Neural progenitor cell (in vitro differentiated cells): ENCODE measurements around the gene OSBP. TPM values are rescaled to one million over a fixed set of nuclear protein-coding genes. Genes with fewer than 3 reads are reported as not detected.

ENCODE experiments used
- DNase-seq: peaks from one replicate; pipeline ENCODE4 v3.0.0-alpha.2; 2016; ENCODE audit warnings: low spot score
- H2AFZ ChIP-seq: fragments of 200-600 bp; sonication (generic); replicated peaks from 2 replicates; pipeline ENCODE4 v1.6.1; 2016; ENCODE audit warnings: antibody characterized with exemption
- H3F3A ChIP-seq: fragments of 200-600 bp; sonication (generic); 2 replicates; pipeline ENCODE4 v1.6.1; 2016; ENCODE audit warnings: antibody characterized with exemption, low read depth
- H3K27ac ChIP-seq: fragments of 200-600 bp; sonication (generic); 2 replicates; pipeline ENCODE4 v1.5.1; 2016; ENCODE audit warnings: mild to moderate bottlenecking
- H3K27me3 ChIP-seq: fragments of 200-600 bp; sonication (generic); 2 replicates; pipeline ENCODE4 v1.6.1; 2016; ENCODE audit warnings: mild to moderate bottlenecking, moderate library complexity
- H3K36me3 ChIP-seq: fragments of 200-600 bp; sonication (generic); 2 replicates; pipeline ENCODE4 v1.5.1; 2016
- H3K4me1 ChIP-seq: fragments of 200-600 bp; sonication (generic); 2 replicates; pipeline ENCODE4 v1.6.1; 2016; ENCODE audit warnings: mixed run types
- H3K4me2 ChIP-seq: fragments of 200-600 bp; sonication (generic); 2 replicates; pipeline ENCODE4 v1.6.1; 2016
- H3K4me3 ChIP-seq: fragments of 200-600 bp; sonication (generic); 2 replicates; pipeline ENCODE4 v1.5.1; 2016
- H3K79me2 ChIP-seq: fragments of 200-600 bp; sonication (generic); 2 replicates; pipeline ENCODE4 v1.6.1; 2016; ENCODE audit warnings: low read depth
- H3K9ac ChIP-seq: fragments of 200-600 bp; sonication (generic); 2 replicates; pipeline ENCODE4 v1.6.1; 2016
- H3K9me3 ChIP-seq: fragments of 200-600 bp; sonication (generic); 2 replicates; pipeline ENCODE4 v1.5.1; 2016; ENCODE audit warnings: low read depth
- H4K20me1 ChIP-seq: fragments of 200-600 bp; sonication (generic); 2 replicates; pipeline ENCODE4 v1.6.1; 2016; ENCODE audit warnings: low read depth
- H3K27ac Mint-ChIP-seq: 3 replicates; pipeline ENCODE4 v1.8.0; 2021; ENCODE audit warnings: mixed read lengths
- H3K27me3 Mint-ChIP-seq: 2 replicates; pipeline ENCODE4 v1.8.0; 2022; ENCODE audit warnings: low read depth, mild to moderate bottlenecking, inconsistent platforms, moderate library complexity, mixed read lengths; ENCODE audit not compliant: insufficient read depth
- H3K36me3 Mint-ChIP-seq: 3 replicates; pipeline ENCODE4 v1.8.0; 2021; ENCODE audit warnings: mixed read lengths
- H3K4me1 Mint-ChIP-seq: 3 replicates; pipeline ENCODE4 v1.8.0; 2021; ENCODE audit warnings: mixed read lengths
- H3K4me3 Mint-ChIP-seq: 3 replicates; pipeline ENCODE4 v1.8.0; 2021; ENCODE audit warnings: mild to moderate bottlenecking, moderate library complexity, mixed read lengths
- H3K9me3 Mint-ChIP-seq: 3 replicates; pipeline ENCODE4 v1.8.0; 2020; ENCODE audit warnings: mixed read lengths
- EZH2 ChIP-seq: fragments of 200-600 bp; sonication (generic); IDR thresholded peaks from 2 replicates; pipeline ENCODE4 v1.6.1; 2017; ENCODE audit warnings: antibody characterized with exemption, mild to moderate bottlenecking, moderate library complexity
- EZH2phosphoT487 ChIP-seq: fragments of 200-600 bp; sonication (generic); IDR thresholded peaks from 2 replicates; pipeline ENCODE4 v1.6.1; 2017; ENCODE audit warnings: antibody characterized with exemption
- total RNA-seq: library from RNA; depleted of rRNA; stranded (reverse); fragments of >200 nt; gene quantifications from 2 replicates; pipeline ENCODE4 v1.2.3, GENCODE V29; 2015; ENCODE audit warnings: low replicate concordance
- TF ChIP-seq, protein P1 (sequence below): fragments of 200-600 bp; sonication (generic); IDR thresholded peaks from 2 replicates; pipeline ENCODE4 v1.5.1; 2017; ENCODE audit warnings: antibody characterized with exemption, mild to moderate bottlenecking

The OSBP gene, protein sequence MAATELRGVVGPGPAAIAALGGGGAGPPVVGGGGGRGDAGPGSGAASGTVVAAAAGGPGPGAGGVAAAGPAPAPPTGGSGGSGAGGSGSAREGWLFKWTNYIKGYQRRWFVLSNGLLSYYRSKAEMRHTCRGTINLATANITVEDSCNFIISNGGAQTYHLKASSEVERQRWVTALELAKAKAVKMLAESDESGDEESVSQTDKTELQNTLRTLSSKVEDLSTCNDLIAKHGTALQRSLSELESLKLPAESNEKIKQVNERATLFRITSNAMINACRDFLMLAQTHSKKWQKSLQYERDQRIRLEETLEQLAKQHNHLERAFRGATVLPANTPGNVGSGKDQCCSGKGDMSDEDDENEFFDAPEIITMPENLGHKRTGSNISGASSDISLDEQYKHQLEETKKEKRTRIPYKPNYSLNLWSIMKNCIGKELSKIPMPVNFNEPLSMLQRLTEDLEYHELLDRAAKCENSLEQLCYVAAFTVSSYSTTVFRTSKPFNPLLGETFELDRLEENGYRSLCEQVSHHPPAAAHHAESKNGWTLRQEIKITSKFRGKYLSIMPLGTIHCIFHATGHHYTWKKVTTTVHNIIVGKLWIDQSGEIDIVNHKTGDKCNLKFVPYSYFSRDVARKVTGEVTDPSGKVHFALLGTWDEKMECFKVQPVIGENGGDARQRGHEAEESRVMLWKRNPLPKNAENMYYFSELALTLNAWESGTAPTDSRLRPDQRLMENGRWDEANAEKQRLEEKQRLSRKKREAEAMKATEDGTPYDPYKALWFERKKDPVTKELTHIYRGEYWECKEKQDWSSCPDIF
- total RNA-seq, result 20.1 and 22.7 TPM in 2 replicates

DNA sequence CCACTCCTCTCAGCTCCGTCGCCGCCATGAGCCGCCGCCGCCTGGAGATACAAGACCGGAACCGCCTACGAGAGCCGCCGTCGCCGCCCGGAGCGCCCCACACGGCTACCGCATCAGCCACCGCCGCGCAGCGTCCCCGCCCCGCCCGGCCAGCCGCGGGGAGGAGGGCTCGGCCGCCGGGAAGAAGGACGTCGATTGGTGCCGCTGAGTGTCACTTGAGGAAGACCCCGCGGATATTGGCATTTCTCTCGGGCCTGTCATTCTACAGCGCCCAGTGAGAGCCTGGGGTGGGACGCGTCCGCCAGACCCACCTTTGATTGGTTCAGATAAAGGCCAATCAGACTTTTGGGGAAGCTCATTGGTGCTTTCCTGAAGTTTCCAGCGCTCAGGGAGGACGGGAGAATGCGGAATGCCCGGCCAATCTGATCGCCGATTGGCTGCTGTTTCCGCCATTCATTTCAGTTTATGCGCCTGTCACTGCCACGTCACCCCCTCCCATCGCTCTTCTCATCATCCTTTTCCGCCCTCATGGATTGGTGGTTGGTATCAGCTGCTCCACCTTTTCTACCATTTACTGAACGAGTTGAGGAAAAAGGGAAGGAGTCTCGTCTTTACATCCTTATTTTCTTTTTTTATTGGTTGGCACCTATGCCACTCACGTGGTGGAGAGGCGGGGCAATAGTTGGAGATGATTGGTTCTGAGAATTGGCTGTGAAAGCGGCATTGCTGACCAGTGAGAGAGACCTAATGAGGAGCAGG is at the start of gene OSBP:
Gene OSBP (minus strand): TSS at position 138 of the 759 bp plus-strand sequence. CDS start 110 bp downstream, at position 28.
- Mint-ChIP-seq H3K9me3 (no peaks in the 10 kb centered on the region), H3K36me3 (no peaks in the 10 kb centered on the region), H3K4me1 (peaks cover 33% of the 10 kb centered on the region), H3K27me3 (peaks cover 5% of the 10 kb centered on the region), H3K27ac (peak within 1 kb of the TSS; percentile 92), H3K4me3 (peak within 1 kb of the TSS; percentile 93)
- no peaks in the 10 kb centered on the region for H3K36me3 ChIP-seq
- H3K9me3 ChIP-seq, result no peaks in the 10 kb centered on the region
- H2AFZ ChIP-seq, result peak within 1 kb of the TSS; percentile 78
- H3F3A ChIP-seq, result peaks cover 13% of the 10 kb centered on the region
- no peaks in the 10 kb centered on the region for H3K27me3 ChIP-seq
- DNase-seq, result peak; percentile 98
- peaks cover 43% of the 10 kb centered on the region for H3K79me2 ChIP-seq
- peak within 1 kb of the TSS; percentile 86 for H3K4me2 ChIP-seq
- peaks cover 37% of the 10 kb centered on the region for H4K20me1 ChIP-seq
- peak within 1 kb of the TSS; percentile 77 for H3K27ac ChIP-seq
- no peak for TF ChIP-seq EZH2
- TF ChIP-seq, protein P1, sequence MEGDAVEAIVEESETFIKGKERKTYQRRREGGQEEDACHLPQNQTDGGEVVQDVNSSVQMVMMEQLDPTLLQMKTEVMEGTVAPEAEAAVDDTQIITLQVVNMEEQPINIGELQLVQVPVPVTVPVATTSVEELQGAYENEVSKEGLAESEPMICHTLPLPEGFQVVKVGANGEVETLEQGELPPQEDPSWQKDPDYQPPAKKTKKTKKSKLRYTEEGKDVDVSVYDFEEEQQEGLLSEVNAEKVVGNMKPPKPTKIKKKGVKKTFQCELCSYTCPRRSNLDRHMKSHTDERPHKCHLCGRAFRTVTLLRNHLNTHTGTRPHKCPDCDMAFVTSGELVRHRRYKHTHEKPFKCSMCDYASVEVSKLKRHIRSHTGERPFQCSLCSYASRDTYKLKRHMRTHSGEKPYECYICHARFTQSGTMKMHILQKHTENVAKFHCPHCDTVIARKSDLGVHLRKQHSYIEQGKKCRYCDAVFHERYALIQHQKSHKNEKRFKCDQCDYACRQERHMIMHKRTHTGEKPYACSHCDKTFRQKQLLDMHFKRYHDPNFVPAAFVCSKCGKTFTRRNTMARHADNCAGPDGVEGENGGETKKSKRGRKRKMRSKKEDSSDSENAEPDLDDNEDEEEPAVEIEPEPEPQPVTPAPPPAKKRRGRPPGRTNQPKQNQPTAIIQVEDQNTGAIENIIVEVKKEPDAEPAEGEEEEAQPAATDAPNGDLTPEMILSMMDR, result no peak
- no peak for TF ChIP-seq EZH2phosphoT487
- H3K4me1 ChIP-seq, result peaks cover 19% of the 10 kb centered on the region
- H3K9ac ChIP-seq, result peak within 1 kb of the TSS; percentile 82
- peak within 1 kb of the TSS; percentile 96 for H3K4me3 ChIP-seq

DNA sequence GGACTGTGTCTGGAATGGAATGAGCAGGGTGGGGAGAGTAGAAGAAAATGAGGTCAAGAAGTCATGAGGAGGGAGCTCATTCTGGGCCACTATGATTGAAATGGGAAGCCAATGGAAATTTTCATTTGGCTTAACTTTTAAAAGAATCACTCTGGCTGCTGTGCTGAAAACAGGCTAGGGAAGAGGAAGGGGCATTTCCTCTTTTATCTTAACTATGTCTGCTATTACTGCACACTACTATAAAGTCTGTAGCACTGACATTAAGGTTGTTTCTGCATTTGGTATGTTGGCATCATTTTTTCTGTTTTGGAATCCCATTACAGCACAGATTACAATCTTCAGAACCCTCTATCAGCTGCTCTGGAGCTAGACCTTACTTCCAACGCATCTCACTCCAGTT is 45.0 kb upstream of the OSBP start:
- TF ChIP-seq, protein P1, result no peak
- TF ChIP-seq EZH2phosphoT487, result no peak
- no peak for TF ChIP-seq EZH2
- no peak overlapping the region for H3K27ac ChIP-seq
- H3K27me3 Mint-ChIP-seq, result no peaks in the 10 kb centered on the region
- no peak for DNase-seq
- no peaks in the 10 kb centered on the region for H3K9me3 ChIP-seq
- no peaks in the 10 kb centered on the region for H3K9me3 Mint-ChIP-seq
- H3F3A ChIP-seq, result no peaks in the 10 kb centered on the region
- peaks cover 29% of the 10 kb centered on the region for H3K36me3 ChIP-seq
- H3K36me3 Mint-ChIP-seq, result peaks cover 14% of the 10 kb centered on the region
- no peak overlapping the region for H3K4me2 ChIP-seq
- no peak overlapping the region for H3K9ac ChIP-seq
- no peaks in the 10 kb centered on the region for H3K4me1 Mint-ChIP-seq
- H3K4me3 ChIP-seq, result no peak overlapping the region
- no peak overlapping the region for H3K27ac Mint-ChIP-seq
- H3K79me2 ChIP-seq, result peaks cover 23% of the 10 kb centered on the region
- peaks cover 15% of the 10 kb centered on the region for H4K20me1 ChIP-seq
- H3K4me1 ChIP-seq, result no peaks in the 10 kb centered on the region
- no peak overlapping the region for H2AFZ ChIP-seq
- no peak overlapping the region for H3K4me3 Mint-ChIP-seq
- H3K27me3 ChIP-seq, result no peaks in the 10 kb centered on the region

DNA sequence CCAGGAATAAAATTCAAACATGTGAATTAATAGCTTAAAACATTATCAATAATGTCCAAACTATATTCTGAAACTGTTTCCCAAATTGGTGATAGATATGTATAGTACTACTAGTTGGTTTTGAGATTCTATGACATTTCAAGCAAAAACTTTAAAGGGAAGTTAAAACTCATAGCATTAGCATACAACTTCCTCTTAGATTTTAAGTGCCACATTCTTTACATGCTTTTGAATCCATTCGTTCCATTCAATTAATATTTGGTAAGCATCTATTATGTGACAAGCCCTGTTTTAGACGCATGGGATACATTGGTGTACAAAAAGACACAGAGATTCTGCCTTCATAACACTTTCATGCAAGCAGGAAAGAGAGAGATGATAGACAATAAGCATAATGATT is 44.4 kb upstream of the OSBP start:
- Histone ChIP-seq H3K4me1 (no peaks in the 10 kb centered on the region), H4K20me1 (peaks cover 15% of the 10 kb centered on the region), H3K4me3 (no peak overlapping the region), H3K27ac (no peak overlapping the region), H3K36me3 (peaks cover 29% of the 10 kb centered on the region), H3F3A (no peaks in the 10 kb centered on the region), H3K27me3 (no peaks in the 10 kb centered on the region), H2AFZ (no peak overlapping the region), H3K9ac (no peak overlapping the region), H3K79me2 (peaks cover 23% of the 10 kb centered on the region), H3K4me2 (no peak overlapping the region), H3K9me3 (no peaks in the 10 kb centered on the region)
- Mint-ChIP-seq H3K36me3 (peaks cover 20% of the 10 kb centered on the region), H3K27me3 (no peaks in the 10 kb centered on the region), H3K9me3 (no peaks in the 10 kb centered on the region), H3K4me3 (no peak overlapping the region), H3K4me1 (no peaks in the 10 kb centered on the region), H3K27ac (no peak overlapping the region)
- no peak for TF ChIP-seq EZH2phosphoT487
- no peak for TF ChIP-seq EZH2
- TF ChIP-seq, protein P1, result no peak
- DNase-seq, result no peak
